ENCODE measurements around the gene LRFN3.
"Not testable (repeated sequence)": the region's sequence is repeated elsewhere in the genome, so short reads cannot be mapped to it uniquely, and the experiment has no call there.

LRFN3 gene

DNA sequence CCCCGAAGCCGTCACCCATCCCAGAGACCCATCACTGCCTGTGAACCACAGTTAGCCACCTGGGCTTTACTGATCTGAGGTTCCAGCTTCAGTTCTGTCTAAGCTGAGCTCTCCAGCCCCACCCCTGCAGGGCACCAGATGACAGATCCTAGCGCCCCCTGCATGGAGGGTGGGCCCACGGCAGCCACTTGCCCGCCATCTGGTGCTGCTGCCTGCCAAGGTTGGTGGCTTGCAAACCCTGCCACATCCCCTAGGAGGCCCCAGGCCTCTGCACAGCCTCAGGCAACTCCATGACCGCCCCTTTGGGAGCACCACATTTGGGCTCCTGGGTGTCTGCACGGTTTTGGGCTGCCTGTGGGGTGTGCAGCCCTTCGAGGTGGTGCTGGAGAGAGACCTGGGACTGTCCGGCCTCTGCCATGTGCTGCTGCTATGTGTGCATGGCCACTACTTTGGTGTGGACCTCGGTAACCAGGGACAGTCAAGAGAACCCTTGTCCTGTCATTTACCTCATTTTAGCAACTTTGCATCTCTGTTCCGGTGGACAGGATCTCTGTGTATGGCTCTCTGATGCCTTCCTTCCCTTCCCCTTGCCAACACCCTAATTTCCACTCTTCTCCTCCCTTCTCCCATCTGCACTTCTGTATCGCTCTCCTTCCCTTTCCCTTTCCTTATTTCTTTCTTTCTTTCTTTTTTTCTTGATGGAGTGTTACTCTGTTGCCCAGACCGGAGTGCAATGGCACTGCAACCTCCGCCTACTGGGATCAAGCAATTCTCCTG lies 41.5 kb downstream of the LRFN3 start:
- peak; percentile 72 for DNase-seq (ENCODE audit: low spot score)

DNA sequence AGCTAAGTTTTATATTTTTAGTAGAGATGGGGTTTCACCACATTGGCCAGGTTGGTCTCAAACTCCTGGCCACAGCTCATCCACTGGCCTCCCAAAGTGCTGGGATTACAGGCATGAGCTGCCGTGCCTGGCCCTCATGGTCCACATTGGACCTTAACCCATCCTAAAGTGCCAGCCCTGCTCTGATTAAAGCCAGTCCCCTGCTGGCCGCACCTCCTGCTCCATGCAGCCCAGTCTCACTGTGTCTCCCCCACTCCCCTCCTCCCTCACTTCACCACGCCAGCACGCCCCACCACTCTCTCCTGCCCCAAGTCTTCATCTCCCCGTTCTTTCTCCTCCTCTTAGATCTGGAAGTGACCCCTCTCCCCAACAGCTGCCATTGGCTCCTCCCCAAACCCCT lies 42.1 kb downstream of the LRFN3 start:
- DNase-seq (ENCODE audit: low spot score), result no peak

DNA sequence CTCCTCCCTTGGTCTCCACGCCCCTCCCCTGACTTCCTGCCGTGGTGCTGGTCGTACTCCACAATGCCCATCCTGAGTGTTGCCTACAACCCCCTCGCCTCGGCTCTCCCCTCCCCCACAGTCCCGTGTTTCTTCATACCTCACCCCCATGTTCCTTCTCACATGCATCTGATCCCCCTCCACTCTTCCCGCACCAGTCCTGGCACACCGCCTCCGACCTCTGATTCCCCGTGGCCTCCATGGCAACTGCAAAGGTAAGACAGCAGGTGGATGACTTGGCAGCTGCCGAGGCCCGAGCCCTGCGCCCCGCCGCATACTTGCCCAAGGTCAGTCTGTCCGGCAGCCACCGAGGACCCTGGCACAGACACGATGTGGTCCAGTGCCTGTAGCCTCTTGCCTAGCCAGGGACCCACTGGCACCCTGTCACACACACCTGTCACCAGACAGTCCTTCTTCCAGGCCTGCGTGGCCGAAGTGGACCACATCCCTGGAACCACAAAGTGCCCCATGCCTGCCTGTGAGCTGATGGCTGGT lies 42.7 kb downstream of the LRFN3 start:
- no peak for DNase-seq (ENCODE audit: low spot score)

DNA sequence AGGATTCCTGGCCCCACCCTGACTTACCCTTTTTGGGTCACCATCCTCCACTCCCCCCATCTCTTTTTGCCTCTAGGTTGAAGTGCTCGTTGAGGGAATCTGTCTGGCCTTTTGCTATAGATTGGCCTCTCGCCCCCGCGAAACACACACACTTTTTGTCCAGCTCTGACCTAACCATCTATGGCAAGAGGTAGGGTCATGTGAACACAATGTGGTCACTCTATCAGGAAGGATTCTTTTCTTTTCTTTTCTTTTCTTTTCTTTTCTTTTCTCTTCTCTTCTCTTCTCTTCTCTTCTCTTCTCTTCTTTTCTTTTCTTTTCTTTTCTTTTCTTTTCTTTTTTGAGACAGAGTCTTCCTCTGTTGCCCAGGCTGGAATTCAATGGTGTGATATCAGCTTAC lies 44.8 kb downstream of the LRFN3 start:
- not testable (repeated sequence) for DNase-seq (ENCODE audit: low spot score)

DNA sequence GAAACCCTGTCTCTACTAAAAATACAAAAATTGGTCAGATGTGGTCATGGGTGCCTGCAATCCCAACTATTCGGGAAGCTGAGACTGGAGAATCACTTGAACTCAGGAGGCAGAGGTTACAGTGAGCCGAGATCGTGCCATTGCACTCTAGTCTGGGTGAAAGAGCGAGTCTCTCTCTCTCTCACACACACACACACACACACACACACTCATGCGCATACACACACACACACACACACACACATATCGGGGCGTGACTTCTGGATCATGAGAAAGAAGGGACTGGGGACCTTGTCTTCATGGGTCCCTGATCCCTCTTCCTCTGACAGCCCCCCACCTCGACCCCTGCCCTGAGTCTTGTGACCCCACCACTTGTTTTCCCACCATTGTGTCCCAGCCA lies 47.0 kb downstream of the LRFN3 start:
- DNase-seq (ENCODE audit: low spot score), result no peak

DNA sequence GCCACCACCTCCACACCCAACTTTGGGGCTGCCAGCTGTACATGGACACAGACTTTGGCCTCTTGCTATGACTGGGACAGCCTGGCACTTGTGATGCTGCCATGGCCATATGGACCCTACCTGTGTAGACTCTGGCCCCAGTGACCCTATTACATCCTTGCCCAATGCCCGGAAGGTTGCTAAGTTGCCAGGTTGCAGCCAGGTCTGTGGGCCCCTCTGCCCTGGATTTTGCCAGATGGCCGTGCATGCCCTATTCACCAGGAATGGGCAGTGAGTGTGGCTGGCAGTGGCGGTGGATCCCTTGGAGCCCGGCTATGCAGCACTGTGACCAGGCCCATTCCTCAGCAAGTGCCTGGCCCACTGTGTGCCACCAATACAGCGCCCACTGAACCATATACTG lies 49.9 kb downstream of the LRFN3 start:
- no peak for DNase-seq (ENCODE audit: low spot score)

DNA sequence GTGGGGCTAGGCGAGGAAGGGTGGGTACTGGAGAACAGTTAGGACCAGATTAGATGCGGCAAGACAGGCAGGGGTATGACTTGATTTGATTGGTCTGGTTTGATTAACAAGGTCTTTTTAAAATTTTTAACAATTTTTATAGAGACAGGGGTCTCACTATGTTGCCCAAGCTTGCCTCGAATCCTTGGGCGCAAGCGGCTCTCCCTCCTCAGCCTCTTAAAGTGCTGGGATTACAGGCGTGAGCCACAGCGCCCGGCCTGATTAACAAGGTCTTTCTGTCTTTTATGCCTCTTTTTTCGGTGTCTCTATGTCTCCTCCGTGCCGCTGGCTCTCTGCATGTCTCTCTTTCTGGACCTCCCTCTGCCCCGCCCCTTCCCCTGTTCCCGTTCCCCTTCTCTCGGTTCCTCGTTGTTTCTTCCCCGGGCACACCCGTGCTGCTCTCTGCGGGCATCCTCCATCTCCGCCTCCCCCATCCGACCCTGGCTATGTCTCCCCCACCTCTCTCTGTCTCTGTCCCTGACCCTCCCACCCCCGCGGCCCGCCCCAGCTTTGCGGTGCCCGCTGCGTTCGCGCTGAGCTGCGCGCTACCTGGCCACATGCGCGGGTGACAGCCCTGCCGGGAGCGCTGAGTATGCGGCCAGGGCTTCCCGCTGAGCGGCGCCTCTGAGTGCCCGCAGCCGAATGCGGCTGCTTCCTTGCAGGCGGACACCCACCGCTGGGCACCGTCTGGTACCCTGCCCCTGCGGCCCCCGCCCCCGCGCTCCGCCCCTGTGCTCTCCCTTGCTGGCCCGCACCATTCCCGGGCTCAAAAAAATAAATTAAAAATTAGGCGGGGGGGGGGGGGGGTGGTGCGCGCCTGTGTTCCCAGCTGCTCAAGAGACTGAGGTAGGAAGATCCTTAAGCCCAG lies 50.7 kb downstream of the LRFN3 start:
- DNase-seq (ENCODE audit: low spot score), result peak; percentile 67

DNA sequence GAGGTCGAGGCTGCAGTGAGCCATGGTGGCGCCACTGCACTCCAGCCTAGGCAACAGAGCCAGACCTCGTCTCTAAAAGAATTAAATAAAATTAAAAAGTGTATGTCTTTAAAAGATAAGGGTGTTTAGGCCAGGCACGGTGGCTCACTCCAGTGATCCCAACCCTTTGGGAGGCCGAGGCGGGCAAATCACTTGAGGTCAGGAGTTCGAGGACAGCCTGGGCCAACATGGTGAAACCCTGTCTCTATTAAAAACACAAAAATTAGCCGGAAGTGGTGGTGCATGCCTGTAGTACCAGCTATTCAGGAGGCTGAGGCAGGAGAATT lies 51.4 kb downstream of the LRFN3 start:
- DNase-seq (ENCODE audit: low spot score), result no peak

DNA sequence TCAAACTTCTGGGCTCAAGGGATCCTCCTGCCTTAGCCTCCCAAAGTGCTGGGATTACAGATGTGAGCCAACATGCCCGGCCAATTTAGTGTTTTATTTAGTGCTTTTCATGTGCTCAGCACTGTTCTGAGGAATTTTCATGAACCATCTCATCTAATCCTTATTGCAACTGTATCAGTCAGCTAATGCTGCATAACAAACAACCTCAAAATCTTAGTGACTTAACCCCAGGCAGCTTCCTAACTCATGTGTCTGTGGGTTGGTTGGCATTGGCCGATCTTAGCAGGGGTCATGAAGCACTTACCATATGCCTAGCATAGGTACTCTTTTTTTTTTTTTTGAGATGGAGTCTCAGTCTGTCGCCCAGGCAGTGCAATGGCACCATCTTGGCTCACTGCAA lies 52.6 kb downstream of the LRFN3 start:
- DNase-seq (ENCODE audit: low spot score), result no peak

DNA sequence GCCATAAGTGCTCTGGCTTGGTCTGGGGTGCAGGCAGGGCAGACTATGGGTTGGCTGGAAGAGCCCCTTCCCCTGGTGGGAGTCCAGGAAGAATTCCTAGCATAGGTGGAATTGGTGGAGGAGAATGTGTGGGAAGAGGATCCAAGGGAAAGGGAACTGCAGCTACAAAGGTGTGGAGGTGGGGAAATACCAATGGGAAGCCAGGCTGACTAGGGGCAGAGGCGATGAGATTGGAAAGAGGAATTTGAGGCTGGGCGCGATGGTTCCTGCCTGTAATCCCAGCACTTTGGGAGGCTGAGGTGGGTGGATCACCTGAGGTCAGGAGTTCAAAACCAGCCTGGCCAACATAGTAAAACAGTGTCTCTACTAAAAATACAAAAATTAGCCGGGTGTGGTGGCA lies 54.0 kb downstream of the LRFN3 start:
- DNase-seq (ENCODE audit: low spot score), result no peak

DNA sequence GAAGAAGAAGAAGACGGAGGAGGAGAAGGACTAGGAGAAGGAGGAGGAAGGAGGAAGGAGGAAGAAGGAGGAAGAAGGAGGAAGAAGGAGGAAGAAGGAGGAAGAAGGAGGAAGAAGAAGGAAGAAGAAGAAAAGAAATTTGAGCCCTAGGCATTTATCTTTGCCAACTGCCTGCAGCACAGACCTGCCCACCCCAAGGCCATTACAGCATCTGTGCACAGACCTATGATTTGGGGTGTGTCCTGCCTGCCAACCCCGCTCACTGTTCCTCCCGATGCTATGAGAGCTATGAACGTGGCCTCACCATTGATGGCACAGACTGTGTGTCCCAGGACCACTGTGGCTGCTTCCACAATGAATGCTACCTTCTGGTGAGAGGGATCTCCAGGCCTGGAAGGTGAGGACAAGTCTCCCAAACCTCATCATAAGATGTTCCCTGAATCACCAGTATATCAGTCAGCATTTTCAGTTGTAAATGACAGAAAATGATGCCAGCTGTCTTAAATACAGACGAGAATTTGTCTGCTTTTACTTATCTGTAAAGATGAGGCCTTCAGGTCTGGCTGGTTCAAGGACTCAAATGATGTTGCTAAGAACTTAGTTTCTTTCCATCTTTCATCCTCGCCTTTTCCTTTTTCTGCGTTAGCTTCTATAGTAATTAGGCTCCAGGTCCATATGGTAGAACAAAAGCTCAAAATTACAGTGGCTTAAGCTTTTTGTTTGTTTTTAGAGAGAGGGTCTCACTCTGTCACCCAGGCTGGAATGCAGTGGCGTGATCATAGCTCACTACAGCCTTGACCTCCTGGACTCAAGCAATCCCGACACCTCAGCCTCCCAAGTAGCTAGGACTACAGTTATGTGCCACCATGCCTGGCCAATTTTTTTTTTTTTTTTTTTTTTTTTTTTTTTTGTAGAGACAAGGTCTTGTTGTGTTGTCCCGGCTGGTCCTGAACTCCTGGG lies 54.9 kb downstream of the LRFN3 start:
- no peak for DNase-seq (ENCODE audit: low spot score)

DNA sequence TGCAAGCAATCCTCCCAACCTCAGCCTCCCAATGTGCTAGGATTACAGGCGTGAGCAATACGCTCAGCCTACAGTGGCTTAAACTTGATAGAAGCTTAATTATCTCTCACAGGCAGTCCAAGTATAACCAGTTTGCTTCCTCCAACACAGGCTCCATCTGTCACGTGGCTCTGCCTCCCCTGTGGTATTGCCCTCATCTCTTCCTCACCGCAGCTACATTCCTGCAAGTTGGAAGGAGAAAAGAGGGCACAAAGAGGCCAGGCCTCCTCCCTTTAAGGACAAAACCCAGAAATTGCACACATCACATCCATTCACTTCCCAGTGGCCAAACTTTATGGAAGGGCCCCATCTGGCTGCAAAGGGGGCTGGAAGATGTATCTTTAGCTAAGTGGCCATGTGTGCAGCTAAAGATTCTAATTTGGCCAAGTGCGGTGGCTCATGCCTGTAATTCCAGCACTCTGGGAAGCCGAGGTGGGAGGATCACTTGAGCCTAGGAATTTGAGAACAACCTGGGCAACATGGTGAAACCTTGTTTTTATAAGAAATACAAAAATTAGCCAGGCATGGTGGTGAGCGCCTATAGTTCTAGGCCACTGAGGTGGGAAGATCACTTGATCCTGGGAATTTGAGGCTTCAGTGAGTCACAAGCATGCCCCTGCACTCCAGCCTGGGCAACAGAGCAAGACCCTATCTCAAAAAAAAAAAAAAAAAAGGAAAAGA lies 55.7 kb downstream of the LRFN3 start:
- no peak for DNase-seq (ENCODE audit: low spot score)

DNA sequence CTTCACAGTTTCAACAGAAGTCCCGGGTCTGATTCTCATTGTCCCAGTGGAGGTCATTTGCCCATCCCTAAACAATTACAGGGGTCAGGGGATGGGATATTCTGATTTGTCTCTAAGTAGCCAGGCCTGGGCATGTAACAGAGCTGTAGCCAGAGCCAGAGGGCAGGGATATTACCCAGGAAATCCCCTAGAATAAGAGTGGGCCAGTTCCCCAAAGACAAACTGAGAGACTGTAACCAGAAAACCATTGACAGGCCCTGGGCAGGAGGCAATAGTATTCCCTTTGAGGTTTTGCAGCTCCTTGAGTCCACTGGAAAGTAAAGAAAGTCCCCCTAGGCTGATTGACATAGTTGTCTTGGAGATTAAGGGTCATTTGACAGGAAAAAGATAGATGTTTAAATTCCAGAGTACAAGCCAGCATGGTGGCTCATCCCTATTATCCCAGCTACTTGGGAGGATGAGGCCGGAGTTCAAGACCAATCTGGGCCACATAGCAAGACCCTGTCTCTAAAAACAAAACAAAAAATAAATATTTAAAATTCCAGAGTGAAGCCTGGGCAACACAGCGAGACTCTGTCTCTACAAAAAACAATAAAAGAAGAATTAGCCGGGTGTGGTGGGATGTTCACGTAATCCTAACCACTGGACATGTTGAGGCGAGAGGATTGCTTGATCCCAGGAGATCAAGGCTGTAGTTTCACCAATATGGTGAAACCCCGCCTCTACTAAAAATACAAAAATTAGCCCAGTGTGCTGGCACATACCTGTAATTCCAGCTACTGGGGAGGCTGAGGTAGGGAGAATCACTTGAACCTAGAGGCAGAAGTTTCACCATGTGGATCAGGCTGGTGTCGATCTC lies 57.0 kb downstream of the LRFN3 start:
- DNase-seq (ENCODE audit: low spot score), result no peak

DNA sequence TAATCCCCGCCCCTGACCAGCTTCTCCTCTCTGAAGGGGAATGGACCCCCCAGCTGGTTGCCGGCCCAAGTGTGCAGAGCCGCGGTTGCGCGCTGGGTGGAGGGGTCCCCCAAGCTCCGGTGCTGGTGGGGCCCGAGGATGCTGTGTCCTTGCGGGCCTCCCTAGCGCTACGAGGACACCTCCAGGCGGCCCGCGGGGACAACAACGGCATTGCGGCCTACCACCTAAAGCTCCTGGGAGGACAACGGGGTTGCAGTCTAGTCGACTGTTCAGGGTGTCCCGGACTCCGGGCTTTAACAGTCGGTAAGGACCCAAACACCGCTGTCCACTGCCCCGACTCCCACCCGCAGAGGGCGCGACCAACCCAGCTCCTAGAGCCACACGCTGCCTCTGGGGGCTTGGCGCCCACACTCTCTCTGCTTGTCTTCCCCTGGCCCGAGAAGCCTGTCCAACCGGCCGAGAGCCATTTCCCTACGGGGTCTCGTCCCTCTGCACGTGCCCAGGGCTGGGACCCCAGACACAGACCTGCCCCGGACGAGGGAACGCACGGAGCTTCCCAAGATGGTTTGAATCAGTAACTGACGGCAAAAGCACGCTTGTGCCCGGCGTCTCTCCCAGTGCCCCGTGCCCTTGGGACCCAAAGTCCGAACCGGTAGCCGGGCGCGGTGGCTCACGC lies 57.9 kb downstream of the LRFN3 start:
- no peak for DNase-seq (ENCODE audit: low spot score)

All from ecto neural progenitor cell (in vitro differentiated cells).